G401.6 (cell line): ENCODE measurements around the gene GTF3C5.
"Not testable (repeated sequence)": the region's sequence is repeated elsewhere in the genome, so short reads cannot be mapped to it uniquely, and the experiment has no call there.

ENCODE experiments used
- FAIRE-seq: peaks from 2 replicates; lab custom pipeline; 2012; peaks lifted over from hg19 to GRCh38; lab: Jason Lieb, UNC

GTF3C5 gene

DNA sequence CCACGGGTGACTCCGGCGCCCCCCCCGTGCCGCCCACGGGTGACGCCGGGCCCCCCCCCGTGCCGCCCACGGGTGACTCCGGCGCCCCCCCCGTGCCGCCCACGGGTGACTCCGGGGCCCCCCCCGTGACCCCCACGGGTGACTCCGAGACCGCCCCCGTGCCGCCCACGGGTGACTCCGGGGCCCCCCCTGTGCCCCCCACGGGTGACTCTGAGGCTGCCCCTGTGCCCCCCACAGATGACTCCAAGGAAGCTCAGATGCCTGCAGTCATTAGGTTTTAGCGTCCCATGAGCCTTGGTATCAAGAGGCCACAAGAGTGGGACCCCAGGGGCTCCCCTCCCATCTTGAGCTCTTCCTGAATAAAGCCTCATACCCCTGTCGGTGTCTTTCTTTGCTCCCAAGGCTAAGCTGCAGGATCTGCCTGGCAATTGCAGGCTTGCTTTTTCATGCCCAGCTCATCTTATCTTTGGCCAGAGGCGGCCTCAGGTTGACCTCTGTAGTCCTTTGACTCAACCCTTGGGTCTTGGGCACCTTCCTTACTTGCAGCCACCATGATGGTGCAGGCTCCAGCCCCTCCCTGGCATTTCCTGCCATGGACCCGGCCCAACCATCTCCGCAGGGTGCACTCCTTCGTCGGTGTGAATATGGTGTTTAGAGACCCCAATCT lies 40.8 kb downstream of the GTF3C5 start:
- FAIRE-seq, result no peak

DNA sequence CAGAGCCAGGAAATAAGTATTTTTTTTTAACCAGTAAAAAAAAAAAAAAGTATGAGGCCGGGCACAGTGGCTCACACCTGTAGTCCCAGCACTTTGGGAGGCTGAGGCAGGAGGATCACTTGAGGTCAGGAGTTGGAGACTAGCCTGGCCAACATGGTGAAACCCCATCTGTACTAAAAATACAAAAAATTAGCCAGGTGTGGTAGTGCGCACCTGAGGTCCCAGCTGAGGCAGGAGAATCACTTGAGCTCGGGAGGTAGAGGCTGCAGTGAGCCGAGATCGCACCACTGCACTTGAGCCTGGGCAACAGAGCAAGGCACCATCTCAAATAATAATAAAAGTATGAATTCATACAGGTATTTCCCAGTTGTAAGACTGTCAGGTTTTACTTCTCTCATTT lies 41.4 kb downstream of the GTF3C5 start:
- FAIRE-seq, result not testable (repeated sequence)

DNA sequence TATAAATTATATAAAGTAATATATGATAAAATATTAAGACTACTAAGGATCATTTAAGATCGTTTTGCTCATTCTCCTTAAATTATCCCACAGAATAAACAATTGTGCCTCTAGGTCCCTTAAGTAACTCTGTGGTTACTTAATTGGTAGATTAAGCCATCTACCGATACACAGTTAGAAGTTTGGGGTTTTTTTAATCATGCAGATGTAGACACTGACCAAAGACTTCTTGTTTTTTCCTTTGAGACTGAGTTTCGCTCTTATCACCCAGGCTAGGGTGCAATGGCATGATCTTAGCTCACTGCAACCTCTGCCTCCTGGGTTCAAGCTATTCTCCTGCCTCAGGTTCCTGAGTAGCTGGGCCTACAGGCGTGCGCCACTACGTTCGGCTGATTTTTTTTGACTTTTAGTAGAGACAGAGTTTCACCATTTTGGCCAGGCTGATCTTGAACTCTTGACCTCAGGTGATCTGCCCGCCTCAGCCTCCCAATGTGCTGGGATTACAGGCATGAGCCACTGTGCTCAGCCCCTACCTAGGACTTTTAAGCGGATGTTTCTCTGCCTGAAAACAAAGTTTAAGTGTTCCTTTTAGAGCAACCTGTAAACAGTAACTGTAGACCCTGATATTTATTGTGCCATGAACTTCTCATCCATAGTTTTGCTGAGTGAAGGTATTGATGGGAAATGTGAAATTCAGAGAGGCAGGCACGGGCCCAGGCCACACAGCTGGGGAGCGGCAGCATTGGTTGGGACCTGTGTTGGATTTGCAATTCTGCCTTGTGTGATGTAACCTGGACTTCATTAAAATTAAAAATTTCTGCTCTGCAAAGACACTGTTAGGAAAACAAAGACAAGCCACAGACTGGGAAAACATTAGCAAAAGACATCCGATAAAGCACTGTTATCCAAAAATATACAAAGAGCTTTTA lies 42.6 kb downstream of the GTF3C5 start:
- FAIRE-seq, result no peak

DNA sequence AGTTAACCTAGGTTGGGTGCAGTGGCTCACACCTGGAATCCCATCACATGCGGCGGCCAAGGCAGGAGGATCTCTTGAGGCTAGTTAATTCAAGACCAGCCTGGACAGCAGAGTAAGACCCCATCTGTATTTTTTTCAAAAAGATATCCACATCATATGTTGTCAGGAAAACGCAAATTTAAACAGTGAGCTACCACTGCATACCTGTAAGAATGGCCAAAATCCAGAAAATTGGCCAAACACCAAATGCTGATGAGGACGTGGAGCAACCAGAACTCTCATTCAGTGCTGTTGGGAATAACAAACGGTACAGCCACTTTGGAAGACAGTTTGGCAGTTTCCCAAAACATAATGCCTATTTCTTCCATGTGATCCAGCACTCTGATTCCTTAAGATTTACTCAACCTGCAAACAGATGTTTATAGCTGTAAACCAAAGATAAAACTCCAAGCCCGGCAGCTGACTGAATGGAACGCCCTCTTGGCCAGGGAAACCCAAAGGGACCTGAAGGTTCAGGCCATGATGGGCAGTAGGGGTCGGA lies 43.4 kb downstream of the GTF3C5 start:
- no peak for FAIRE-seq

DNA sequence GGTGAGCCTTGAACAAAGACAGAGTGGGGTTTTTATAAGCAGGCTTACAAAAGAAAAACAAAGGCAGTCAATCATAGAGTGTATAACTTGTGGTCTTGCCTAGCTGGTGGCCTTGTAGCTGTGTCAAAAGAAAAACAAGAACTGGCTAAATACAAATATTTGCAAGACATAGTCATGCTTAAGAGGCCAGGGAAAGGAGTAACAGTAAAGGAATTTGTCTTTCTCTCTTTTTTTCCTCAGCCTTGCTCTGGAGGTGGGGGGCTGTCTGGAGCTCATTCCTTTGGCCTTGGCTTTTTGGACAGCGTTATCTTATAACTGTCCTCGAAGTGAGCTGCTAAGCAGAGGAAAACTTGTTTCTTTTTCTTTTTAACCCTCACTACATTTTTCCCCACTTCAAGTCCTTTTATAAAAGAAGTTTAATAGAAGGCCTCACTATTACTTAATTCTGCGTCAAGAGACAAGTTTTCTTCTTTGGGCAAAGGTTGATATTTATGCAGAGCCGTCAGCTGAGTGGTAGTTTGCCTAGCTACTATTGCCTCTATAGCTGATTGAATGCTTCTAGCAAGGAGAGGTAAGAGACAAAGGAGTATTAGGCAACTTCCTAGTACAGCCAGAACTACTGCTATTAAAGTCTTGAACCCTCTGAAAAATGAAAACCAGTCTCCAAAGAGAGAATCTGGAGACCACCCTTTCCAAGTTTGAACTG lies 45.3 kb downstream of the GTF3C5 start:
- peak; percentile 60 for FAIRE-seq

DNA sequence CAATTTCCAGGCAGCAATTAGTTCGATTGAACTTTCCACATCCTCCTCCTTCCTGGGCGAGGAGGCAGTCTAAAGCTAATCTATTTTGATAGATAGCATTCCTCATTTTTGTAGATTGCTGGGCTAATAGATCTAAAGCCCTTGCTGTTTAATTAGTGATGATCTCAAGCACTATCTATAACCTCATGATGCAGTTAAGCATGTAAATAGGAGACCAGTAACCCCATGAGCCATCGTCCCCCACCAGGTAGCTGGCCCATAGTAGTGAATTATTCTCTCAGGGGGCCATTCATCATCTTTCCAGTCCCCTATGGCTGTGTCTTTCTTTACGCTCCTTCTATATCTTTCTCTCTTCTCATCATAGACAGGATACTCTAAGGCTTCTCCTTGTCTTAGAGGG lies 45.9 kb downstream of the GTF3C5 start:
- no peak for FAIRE-seq

DNA sequence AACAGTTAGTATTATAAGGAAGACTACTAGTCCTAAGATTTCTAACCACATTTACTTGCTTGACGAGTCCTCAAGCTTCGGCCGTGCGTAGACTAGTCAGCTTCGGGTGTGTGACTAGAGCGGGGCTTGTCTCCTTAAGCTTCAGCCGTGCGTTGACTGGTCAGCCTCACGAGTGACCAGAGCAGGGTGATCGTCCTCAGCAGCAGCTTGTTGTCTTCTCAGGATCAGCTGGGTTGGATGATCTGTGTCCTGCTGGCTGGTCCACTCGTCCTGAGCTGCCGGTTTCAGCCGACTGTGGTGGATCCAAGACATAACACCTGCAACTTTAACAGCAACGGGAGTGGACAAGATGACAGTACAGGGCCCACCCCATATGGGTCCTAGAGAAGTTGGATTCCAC lies 47.7 kb downstream of the GTF3C5 start:
- FAIRE-seq, result no peak

DNA sequence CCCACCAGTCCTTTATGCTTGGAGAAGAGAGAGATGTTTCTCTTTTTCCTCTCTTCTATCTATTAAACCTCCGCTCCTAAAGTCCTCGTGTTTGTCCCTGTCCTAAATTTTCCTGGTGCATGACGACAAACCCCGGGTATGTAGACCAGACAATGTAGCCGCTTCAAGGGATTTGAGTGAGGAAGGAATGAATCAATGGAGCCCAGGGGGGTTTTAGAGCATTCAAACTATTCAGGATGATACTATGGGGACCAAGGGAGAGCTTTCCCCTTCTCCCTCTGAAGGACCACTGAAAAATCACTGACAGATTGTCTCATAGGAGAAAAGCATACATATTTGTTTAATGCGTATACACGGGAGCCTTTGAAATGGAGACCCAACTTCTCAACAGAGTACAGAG lies 49.4 kb downstream of the GTF3C5 start:
- no peak for FAIRE-seq

DNA sequence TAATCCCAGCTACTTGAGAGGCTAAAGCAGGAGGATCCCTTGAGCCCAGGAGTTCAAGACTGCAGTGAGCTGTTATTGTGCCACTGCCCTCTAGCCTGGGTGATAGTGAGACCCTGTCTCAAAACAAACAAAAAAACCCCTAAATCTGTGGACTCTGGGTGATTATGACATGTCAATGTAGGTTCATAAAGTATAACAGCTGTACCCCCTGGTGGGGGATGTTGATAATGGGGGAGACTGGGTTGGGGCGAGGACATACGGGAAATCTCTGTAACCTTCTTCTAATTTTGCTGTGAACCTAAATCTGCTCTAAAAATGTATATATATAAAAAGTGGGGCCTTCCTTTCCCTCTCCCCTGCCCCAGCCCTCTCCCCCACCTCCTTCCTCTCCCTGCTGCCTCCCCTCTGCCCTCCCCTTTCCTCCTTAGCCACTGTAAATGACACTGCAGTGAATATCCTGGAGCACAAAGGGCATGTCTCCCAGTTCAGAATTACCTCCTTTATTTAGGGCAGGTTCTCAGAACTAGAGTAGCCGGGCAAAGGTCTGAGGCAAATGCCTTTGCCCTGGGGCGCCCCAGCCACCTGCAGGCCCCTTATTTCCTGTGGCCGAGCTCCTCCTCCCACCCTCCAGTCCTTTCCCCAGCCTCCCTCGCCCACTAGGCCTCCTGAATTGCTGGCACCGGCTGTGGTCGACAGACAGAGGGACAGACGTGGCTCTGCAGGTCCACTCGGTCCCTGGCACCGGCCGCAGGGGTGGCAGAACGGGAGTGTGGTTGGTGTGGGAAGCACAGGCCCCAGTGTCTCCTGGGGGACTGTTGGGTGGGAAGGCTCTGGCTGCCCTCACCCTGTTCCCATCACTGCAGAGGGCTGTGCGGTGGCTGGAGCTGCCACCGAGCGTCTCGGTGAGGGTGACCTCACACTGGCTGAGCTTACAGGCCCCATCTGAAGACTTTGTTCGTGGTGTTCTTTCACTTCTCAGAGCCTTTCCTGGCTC lies 50.3 kb downstream of the GTF3C5 start:
- not testable (repeated sequence) for FAIRE-seq

DNA sequence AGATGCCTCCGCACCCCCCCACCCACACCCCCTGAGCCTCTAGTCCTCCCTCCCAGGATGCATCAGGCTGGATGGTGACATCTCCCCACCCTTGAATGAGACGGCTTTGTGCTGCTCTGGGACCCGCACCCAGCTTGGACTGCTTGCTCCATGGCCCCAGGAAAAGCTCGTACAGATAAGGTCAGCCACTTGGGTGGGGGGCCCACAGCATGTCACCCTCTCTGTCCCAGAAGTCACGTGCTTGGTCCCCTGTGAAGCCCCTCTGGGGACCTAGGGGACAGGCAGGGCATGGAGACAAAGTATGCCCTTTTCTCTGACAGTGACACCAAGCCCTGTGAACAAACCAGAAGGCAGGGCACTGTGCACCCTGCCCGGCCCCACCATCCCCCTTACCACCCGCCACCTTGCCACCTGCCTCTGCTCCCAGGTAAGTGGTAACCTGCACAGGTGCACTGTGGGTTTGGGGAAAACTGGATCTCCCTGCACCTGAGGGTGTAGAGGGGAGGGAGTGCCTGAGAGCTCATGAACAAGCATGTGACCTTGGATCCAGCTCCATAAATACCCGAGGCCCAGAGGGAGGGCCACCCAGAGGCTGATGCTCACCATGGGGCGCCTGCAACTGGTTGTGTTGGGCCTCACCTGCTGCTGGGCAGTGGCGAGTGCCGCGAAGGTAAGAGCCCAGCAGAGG lies 51.3 kb downstream of the GTF3C5 start:
- FAIRE-seq, result not testable (repeated sequence)

DNA sequence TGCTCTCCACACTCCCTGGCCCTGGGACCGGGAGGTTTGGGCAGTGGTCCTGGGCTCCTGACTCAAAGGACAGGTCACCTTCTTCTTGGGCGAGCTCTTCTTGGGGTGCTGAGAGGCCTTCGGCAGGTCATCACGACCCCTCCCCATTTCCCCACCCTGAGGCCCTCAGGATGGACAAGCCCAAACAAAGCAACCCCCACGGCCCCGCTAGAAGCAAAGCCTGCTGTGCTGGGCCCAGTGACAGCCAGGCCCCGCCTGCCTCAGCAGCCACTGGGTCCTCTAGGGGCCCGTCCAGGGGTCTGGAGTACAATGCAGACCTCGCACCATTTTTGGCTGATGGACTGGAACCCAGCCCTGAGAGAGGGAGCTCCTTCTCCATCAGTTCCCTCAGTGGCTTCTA lies 52.9 kb downstream of the GTF3C5 start:
- not testable (repeated sequence) for FAIRE-seq

DNA sequence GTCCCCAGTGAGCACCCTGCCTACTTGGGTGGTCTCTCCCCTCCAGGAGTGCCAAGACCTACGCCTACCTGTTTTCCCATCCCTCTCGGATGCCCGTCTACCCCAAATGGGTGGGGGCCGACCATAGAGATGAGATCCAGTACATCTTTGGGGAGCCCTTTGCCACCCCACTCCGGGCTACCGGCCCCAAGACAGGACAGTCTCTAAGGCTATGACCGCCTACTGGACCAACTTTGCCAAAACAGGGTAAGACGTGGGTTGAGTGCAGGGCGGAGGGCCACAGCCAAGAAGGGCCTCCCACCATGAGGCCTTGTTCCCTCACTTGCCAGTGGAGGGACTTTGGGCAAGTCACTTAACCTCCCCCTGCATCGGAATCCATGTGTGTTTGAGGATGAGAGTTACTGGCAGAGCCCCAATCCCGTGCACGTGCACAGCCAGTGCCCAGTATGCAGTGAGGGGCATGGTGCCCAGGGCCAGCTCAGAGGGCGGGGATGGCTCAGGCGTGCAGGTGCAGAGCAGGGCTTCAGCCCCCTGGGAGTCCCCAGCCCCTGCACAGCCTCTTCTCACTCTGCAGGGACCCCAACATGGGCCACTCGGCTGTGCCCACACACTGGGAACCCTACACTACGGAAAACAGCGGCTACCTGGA lies 55.5 kb downstream of the GTF3C5 start:
- not testable (repeated sequence) for FAIRE-seq

DNA sequence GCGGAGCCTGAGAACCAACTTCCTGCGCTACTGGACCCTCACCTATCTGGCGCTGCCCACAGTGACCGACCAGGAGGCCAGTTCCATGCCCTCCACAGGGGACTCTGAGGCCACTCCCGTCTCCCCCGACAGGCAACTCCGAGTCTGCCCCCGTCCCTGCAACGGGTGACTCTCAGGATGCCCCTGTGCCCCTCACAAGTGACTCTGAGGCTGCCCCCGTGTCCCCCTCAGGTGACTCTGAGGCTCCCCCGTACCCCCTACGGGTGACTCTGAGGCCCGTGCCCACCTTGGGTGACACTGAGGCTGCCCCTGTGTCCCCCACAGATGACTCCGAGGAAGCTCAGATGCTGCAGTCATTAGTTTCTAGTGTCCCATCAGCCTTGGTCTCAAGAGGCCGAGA lies 56.1 kb downstream of the GTF3C5 start:
- no peak for FAIRE-seq

DNA sequence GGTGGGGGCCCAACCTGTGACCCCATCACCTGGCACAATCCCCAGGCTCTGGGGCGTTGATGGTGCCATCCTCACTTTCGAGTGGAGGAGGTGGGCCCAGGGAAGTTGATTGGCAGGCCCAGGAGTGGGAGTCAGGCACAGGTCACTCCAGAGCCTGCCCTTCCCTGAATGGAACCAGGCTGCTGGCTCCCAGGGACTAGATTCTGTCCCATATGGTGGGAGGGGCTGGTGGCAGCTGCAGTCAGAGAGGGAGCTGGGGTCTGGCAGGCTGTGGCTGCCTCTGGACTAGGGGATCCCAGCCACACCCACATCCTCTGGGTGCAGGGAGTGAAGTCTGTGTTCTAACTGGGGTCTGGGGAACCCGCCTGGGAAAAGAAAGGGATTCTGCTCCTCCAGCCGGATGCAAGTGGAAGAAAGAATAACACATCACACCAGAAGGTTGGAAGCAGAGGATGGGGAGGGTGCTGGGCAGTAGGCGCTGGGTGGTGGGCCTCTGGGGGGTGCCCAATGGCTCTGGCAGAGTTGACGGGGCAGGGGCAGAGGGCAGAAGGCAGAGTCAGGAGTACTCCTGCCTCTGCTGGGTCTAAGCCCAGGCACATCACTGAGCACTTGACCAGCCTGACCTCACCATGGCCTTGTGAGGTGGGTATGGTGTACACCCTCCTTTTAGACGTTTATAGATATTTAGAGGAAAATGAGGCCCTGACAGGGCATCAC lies 56.8 kb downstream of the GTF3C5 start:
- no peak for FAIRE-seq

DNA sequence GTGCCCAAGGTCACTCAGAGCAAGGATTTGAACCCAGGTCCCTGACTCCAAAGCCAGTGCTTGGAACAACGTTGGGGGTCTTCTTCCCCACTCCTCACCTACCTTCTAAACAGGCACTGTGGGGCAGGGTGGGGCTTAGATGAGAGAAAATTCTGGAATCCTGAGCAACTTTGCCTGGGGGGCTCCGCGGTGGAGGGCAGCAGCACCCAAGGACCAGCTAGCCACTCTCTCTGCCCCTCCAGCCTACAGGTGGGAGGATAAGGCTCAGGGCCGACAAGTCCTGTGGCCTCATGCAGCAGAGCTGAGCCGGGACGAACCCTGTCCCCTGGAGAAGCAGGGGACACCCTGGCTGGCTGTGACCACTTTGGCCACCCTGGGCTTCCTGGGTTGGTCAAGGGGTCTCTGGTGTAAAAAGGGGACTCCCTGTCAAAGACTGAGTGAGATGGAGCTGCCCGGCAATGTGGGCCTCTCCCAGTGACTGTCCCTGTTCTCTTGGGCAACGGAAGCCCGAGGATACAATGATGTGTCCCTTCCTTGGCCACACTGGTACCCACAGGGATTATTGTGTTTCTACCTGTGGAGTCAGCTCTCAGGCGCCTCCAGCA lies 57.5 kb downstream of the GTF3C5 start:
- FAIRE-seq, result no peak

DNA sequence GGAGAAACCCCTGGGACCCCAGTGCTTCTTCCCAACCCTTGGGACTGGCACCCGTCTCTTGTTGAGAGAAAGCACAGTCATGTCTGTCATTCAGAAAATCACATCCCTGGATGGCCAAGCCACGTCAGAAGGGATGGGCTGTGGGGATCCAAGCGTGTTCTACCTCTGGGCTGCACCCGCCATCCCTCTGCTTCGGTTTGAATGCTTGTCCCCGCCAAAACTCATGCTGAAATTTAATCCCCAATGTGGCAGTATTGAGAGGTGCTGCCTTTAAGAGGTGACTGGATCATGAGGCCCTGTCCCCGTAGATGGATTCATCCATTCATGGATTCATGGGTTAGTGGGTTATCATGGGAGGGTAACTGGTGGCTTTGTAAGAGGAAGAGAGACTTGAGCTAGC lies 58.0 kb downstream of the GTF3C5 start:
- FAIRE-seq, result no peak

DNA sequence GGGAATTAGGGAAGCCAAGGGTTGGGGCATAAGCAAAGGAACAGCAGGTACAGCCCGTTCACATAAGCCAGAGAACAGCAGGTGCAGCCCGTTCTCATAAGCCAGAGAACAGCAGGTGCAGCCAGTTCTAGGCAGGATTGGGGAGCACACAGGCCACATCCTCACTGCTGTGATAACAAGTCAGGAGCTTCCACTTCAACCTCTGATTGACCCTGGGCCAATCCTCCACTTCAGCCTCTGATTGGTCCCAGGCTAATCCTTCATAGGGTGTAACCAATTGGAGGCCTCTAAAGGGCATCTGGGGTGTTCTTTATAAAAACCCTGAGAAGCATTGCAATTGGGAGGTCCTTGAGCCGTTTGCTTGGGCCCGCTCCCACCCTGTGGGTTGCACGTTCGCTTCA lies 58.5 kb downstream of the GTF3C5 start:
- FAIRE-seq, result no peak

DNA sequence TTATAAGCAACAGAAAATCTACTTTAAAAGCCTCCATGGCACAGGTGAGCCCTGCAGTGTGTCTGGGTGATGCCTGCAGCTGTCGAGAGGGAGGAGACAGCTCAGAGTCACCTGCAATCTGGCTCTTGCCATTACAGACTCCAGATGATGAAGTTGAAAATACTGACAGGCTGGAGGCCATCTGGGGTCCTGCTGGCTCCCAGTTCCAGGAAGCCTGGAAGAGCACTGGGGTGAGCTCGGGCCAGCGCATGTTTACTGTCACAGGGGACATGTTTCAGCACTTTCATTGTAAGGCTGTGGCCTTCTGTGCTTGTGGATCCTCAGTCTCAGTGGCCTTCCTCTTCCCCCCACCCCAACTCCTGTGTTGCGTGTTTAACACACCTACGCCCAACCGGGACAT lies 59.4 kb downstream of the GTF3C5 start:
- no peak for FAIRE-seq

DNA sequence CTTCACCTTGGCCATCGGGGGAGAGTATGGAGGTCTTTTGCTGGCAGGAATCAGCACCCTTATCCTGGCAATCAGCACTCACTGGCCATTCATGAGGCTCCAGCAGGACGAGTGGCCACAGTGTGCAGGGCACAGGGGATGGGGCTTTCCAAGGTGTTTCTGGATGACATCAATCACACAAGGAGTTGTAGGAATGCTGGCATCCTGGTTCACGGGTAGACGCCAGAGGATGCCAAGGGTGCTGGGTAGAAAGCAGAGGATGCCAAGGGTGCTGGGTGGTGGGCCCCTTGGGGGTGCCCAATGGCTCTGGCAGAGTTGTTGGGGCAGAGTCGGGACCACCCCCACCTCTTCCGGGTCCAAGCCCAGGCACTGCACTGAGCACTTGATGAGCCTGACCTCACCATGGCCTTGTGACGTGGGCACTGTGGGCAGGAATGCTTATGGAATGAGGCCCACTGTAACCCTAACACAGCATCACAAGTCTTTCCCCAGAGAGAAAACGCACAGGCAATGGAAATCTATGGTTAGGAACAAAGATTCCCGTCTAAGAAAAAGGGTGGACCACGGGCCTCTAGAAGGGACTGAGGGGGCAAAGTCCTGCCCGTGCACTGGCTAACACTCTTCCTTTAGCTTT lies 60.1 kb downstream of the GTF3C5 start:
- no peak for FAIRE-seq
